Mammary epithelial cell (primary cell): ENCODE results near the gene STK32B.

Experiments used
- CTCF ChIP-seq, 2 donors: IDR thresholded peaks in 1 of 2; conservative IDR thresholded peaks in 1 of 2; 2 replicates each; pipeline ENCODE4 v1.5.1; 2011 to 2012; ENCODE audit warnings: inconsistent platforms in 2 of 2, low read length in 2 of 2, mild to moderate bottlenecking in 2 of 2, control low read depth in 1 of 2, low read depth in 1 of 2; ENCODE audit not compliant: insufficient read depth in 1 of 2; ENCODE audit errors: extremely low read depth in 1 of 2
- EZH2 ChIP-seq: IDR thresholded peaks from 2 replicates; pipeline ENCODE4 v1.6.1; 2012; ENCODE audit warnings: low read length, inconsistent platforms, borderline replicate concordance

- TF ChIP-seq CTCF (conservative IDR thresholded peaks at IDR 0.05 in 1 of 2, IDR thresholded peaks at IDR 0.05 in 1 of 2; ENCODE audit: extremely low read depth in 1 of 2, insufficient read depth in 1 of 2, low read depth in 1 of 2, low read length in 2 of 2) (no peak), EZH2 (no peak)
These were observed 407.4 kb downstream of the STK32B start for GRCh38 chr4:5458676-5459075.
